Peyer's patch (tissue), 4 donors: ENCODE measurements around the gene CORO7. TPM values are rescaled to one million over a fixed set of nuclear protein-coding genes. Genes with fewer than 3 reads are reported as not detected.
A peak's percentile ranks its signal among the peaks of the same experiment; 100 is the strongest.

Experiments used
- DNase-seq, 3 donors: peaks; one replicate each; pipeline ENCODE4 v3.0.0-alpha.2; 2017 to 2019
- H3K27ac ChIP-seq, 4 donors: fragments of 200-600 bp; sonication (generic); one replicate each; pipeline ENCODE4 v1.5.1; 2016 to 2019
- H3K27me3 ChIP-seq, 2 donors: fragments of 200-600 bp; sonication (generic); one replicate each; pipeline ENCODE4 v1.5.1; 2019
- H3K36me3 ChIP-seq, 3 donors: fragments of 200-600 bp; sonication (generic); one replicate each; pipeline ENCODE4 v1.5.1; 2016 to 2019
- H3K4me1 ChIP-seq, 4 donors: fragments of 200-600 bp; sonication (generic); one replicate each; pipeline ENCODE4 v1.5.1; 2016 to 2019
- H3K4me3 ChIP-seq, 4 donors: fragments of 200-600 bp; sonication (generic); 1 replicate in 3 of 4; 2 replicates in 1 of 4; pipeline ENCODE4 v1.5.1; 2016 to 2019; ENCODE audit warnings: mild to moderate bottlenecking in 1 of 4
- H3K9me3 ChIP-seq, 4 donors: fragments of 200-600 bp; sonication (generic); one replicate each; pipeline ENCODE4 v1.5.1; 2016 to 2019; ENCODE audit warnings: mild to moderate bottlenecking in 1 of 4
- CTCF ChIP-seq, 6 experiments: fragments of 450-650 bp in 4 of 6; fragments of 200-600 bp in 2 of 6; sonication (generic) in 1 of 6; IDR thresholded peaks; one replicate each; pipeline ENCODE4 v1.5.1; 2017 to 2019; ENCODE audit warnings: antibody characterized with exemption in 6 of 6, mild to moderate bottlenecking in 3 of 6, moderate library complexity in 1 of 6
- POLR2A ChIP-seq, 2 donors: fragments of 450-650 bp; IDR thresholded peaks; one replicate each; pipeline ENCODE4 v1.5.1; 2017; ENCODE audit warnings: antibody characterized with exemption in 2 of 2, mild to moderate bottlenecking in 2 of 2, moderate library complexity in 2 of 2
- total RNA-seq, 4 donors: library from RNA; depleted of rRNA; stranded (reverse); fragments of >200 nt; gene quantifications; one replicate each; pipeline ENCODE4 v1.1.0, GENCODE V29; 2016

The CORO7 gene
- total RNA-seq, 4 donors from 2014 or later: 73.4 to 219 (median 110) TPM

DNA sequence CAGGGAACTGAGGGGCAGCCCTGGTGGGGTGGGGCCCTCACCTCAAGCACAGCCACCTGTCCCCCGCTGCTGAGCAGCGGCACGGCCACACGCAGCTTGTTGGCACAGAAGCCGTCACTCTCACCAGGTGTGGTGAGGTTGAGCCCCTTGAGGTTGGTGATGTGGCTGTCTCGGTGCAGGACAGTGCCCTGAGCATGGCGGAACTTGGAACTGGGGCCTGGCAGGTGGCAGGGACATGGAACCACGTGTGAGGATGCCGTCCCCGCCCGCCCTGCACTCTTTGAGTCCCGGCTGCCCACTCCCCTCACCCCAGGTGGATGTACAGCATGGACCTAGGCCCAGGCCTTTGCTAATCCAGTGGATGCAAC, 54.5 kb downstream of the CORO7 start:
- Histone ChIP-seq H3K4me3 (no peak overlapping the region), H3K36me3 (peaks cover 0 to 89% (median 0%) of the 10 kb centered on the region in 3 donors), H3K27ac (no peak overlapping the region), H3K9me3 (no peaks in the 10 kb centered on the region), H3K4me1 (no peaks in the 10 kb centered on the region), H3K27me3 (no peaks in the 10 kb centered on the region)
- TF ChIP-seq POLR2A (IDR thresholded peaks at IDR 0.05): no peak
- TF ChIP-seq CTCF (IDR thresholded peaks at IDR 0.05): no peak
- no peak for DNase-seq

GRCh38 chr16:4361033-4361943, 55.1 kb downstream of the CORO7 start:
- no peaks in the 10 kb centered on the region for H3K4me1 ChIP-seq
- no peaks in the 10 kb centered on the region for H3K9me3 ChIP-seq
- no peak overlapping the region for H3K27ac ChIP-seq
- no peak overlapping the region for H3K4me3 ChIP-seq
- H3K36me3 ChIP-seq: peaks cover 0 to 86% (median 0%) of the 10 kb centered on the region in 3 donors
- no peak for DNase-seq
- no peak for TF ChIP-seq POLR2A (IDR thresholded peaks at IDR 0.05)
- TF ChIP-seq CTCF (IDR thresholded peaks at IDR 0.05): no peak
- no peaks in the 10 kb centered on the region for H3K27me3 ChIP-seq

DNA sequence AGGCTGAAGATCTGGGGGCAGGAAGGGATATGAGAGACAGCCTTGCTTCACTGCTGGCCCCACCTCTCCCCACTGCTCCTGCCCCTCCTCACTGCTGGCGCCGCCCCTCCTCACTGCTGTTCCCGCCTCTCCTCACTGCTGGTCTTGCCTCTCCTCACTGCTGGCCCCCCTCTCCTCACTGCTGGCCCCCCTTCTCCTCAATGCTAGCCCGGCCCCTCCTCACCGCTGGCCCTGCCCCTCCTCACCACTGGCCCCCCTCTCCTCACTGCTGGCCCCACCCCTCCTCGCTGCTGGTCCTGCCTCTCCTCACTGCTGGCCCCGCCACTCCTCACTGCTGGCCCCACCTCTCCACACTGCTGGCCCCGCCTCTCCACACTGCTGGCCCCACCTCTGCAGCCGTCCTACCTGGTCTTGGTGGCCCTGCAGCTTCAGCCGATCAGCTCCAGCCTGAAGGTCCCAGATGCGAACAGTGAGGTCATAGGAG, 55.8 kb downstream of the CORO7 start:
- no peak overlapping the region for H3K27ac ChIP-seq
- no peaks in the 10 kb centered on the region for H3K9me3 ChIP-seq
- no peak overlapping the region for H3K4me3 ChIP-seq
- H3K36me3 ChIP-seq: peaks cover 0 to 83% (median 0%) of the 10 kb centered on the region in 3 donors
- DNase-seq: no peak
- no peaks in the 10 kb centered on the region for H3K4me1 ChIP-seq
- TF ChIP-seq POLR2A (IDR thresholded peaks at IDR 0.05) (no peak), CTCF (IDR thresholded peaks at IDR 0.05) (no peak)
- H3K27me3 ChIP-seq: no peaks in the 10 kb centered on the region

DNA sequence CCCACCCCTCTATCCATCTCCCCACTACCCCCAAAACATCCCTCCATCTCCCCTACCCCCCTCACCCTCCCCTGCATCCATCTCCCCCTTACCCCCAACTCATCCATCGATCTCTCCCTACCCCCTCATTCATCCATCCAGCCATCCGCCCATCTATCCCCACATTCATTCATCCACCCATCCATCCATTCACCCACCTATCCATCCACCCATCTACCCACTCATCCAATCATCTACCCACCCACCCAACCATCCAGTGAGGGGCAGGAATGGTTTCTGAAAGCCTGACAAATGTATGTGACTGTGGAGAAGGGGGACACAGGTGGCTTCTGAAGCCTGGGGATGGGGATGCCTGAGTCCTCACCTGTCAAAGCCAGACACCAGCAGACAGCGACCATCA, 56.5 kb downstream of the CORO7 start:
- H3K9me3 ChIP-seq: no peaks in the 10 kb centered on the region
- no peak for TF ChIP-seq POLR2A (IDR thresholded peaks at IDR 0.05)
- TF ChIP-seq CTCF (IDR thresholded peaks at IDR 0.05): no peak
- H3K36me3 ChIP-seq: peaks cover 0 to 76% (median 0%) of the 10 kb centered on the region in 3 donors
- no peak overlapping the region for H3K27ac ChIP-seq
- no peak for DNase-seq
- H3K27me3 ChIP-seq: no peaks in the 10 kb centered on the region
- H3K4me3 ChIP-seq: no peak overlapping the region
- H3K4me1 ChIP-seq: no peaks in the 10 kb centered on the region

DNA sequence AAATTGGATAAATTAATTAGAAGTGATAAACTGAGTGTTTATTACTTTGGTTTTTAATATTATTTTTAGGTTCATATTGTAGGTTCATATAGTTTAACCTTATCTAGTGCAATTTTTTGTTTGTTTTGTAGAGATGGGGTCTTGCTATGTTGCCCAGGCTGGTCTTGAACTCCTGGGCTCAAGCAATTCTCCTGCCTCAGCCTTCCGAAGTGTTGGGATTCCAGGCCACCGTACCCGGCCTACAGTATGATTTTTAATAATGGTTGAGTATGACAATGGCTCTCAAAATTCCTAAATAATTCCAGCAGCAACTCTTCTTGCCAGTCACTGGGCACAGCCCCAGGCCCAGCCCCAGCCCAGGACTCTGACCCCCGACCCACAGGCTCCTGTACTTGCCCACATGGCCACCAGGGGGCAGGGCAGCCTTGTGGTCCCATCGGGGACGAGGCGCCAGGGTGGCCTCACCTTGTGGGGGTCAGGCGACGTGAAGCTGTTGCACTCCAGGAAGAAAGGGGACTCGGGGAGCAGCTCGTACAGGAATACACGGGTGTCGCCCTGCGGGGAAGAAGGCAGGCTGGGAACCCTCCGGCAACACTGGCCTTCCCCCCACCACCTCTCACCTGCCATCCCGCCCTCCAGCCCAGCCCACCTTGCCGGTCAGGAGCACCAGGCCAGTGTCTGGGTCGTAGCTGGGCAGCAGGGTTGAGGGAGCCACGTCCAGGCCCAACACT, 57.4 kb downstream of the CORO7 start:
- H3K4me1 ChIP-seq: no peaks in the 10 kb centered on the region
- H3K4me3 ChIP-seq: no peak overlapping the region
- peaks cover 0 to 67% (median 0%) of the 10 kb centered on the region in 3 donors for H3K36me3 ChIP-seq
- no peaks in the 10 kb centered on the region for H3K9me3 ChIP-seq
- peak; percentile 65 to 74 (median 69) for DNase-seq
- no peaks in the 10 kb centered on the region for H3K27me3 ChIP-seq
- TF ChIP-seq CTCF (IDR thresholded peaks at IDR 0.05) (peak; percentile 81 to 96 (median 88)), POLR2A (IDR thresholded peaks at IDR 0.05) (no peak)
- H3K27ac ChIP-seq: no peak overlapping the region
